ENCODE measurements around the gene CYTH4.

DNA sequence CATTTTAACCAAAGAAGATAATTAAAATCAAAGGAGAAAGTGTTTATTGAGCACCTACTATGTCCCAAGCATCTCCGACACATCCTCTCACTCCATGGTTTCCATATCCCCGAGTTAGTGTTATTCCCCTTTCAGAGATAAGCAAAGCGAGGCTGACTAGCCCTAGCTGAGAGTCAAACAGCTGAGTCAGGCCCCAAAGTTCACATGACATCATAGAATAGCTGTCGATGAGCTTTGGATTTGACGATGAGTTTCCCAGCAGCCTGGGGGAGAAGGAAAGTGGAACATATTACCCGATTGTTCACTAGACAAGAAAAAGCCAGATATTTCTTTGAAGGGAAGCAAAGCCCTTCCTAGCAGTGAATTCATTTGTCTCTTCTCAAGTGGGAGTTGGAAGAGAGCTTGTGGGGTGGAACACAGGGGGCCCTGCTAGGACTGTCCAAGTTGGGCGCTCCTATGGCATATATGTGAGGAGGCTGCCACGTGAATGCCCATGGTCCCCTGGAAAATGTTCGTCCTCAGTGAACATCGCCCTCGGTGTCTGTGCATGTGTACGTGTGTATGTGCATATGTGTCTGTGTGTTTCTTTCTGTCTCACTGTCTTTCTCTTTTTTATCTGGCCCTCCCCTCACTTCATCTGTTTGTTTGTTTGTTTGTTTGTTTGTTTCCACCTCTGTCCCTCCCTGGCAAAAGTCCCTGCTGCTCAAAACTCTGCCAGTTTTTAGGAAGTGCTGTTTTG lies 493 bp upstream of the CYTH4 start:
- no peak for TF ChIP-seq POLR2A (IDR thresholded peaks at IDR 0.05; ENCODE audit: extremely low read depth, insufficient read length)
- TF ChIP-seq, protein P1, sequence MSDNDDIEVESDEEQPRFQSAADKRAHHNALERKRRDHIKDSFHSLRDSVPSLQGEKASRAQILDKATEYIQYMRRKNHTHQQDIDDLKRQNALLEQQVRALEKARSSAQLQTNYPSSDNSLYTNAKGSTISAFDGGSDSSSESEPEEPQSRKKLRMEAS (IDR thresholded peaks at IDR 0.05; ENCODE audit: low read depth, low read length): no peak
- TF ChIP-seq, protein P2, sequence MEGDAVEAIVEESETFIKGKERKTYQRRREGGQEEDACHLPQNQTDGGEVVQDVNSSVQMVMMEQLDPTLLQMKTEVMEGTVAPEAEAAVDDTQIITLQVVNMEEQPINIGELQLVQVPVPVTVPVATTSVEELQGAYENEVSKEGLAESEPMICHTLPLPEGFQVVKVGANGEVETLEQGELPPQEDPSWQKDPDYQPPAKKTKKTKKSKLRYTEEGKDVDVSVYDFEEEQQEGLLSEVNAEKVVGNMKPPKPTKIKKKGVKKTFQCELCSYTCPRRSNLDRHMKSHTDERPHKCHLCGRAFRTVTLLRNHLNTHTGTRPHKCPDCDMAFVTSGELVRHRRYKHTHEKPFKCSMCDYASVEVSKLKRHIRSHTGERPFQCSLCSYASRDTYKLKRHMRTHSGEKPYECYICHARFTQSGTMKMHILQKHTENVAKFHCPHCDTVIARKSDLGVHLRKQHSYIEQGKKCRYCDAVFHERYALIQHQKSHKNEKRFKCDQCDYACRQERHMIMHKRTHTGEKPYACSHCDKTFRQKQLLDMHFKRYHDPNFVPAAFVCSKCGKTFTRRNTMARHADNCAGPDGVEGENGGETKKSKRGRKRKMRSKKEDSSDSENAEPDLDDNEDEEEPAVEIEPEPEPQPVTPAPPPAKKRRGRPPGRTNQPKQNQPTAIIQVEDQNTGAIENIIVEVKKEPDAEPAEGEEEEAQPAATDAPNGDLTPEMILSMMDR (IDR thresholded peaks at IDR 0.05; ENCODE audit: low read depth, low read length): no peak

Data from NB4 (cell line).